GM18868 (cell line): Measurements from ENCODE around the gene BCR.
"Not testable (repeated sequence)": the region's sequence is repeated elsewhere in the genome, so short reads cannot be mapped to it uniquely, and the experiment has no call there.

ENCODE experiments used
- ATAC-seq: cut with Tn5 transposase; IDR thresholded peaks from one replicate; pipeline ENCODE4 v1.9.1; 2021; ENCODE audit warnings: mild to moderate bottlenecking, moderate library complexity; ENCODE audit not compliant: unreplicated experiment

The BCR gene

DNA sequence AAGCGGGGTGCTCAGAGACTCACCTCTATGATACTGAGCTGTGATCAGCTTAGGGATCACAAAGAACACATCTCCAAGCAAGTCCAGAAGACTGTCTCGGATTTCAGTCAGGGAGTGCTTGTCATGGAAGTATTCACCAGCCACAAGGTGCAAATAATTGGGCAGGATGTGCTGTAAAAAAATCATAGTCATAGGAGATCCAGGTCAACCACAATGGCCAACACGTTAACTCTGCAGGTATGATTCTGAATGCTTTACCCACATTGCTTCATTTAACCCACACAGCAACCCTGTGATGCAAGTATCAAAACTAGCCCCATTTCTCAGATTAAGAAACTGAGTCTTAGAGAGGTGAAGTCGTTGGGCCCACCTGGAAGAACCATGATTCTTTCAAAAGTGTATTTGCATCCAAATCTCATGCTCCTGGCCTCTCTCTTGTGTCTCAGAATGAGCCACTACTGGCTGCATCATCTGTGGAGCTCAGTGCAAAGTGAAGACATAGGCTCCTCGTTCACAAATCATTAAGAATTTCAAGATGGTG, 179.3 kb downstream of the BCR start:
- no peak for ATAC-seq

DNA sequence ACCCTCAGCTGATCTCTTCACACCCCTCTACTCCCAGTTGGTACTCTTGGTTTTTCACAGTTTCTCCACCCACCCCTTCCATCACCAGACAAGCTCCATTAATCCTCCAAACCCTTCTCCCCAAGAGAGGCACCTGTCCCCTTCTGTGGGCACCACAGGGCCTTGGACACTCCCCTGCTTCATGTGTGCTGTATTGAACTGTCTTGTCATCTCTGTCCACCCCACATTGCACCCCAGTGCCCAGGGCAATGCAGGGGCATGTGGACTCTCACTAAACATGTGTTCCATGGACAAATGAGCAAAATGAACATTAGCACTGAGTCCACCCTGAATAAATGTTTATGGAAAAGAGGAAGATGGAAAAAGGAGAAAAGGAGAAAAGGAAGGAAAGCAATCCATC, 181.4 kb downstream of the BCR start:
- ATAC-seq = no peak

DNA sequence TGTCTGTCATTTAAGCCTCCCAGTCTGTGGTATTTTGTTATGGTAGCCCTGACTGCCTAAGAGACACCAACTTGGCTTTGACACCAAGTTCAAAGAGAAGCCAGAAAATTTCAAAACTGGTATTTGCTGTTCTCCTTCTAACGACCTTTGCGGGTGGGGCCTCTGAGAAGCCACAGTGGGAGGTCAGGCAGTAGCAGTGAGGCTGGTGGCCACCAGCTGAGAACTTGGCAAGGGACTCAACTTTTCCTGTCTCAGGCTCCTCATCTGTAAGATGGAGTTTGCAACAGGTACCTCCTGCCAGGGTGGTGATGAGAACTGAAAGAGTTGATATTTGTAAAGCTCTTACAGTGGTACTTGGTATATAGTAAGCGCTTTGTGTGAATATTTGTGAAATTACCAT, 183.4 kb downstream of the BCR start:
- ATAC-seq = no peak

DNA sequence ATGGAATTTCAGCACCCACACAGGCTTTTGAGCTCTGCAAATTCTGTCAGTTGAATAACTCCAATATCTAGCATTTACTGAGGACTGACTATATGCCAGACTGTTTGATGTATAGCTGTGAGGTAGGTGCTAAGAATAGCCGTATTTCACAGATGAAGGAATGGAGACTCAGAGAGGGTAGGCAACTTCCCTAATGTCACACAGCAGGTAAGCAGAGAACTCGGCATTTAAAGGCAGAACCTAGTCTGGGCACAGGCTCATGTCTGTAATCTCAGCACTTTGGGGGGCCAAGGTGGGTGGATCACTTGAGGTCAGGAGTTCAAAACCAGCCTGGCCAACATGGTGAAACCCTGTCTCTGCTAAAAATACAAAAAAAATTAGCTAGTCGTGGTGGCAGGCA, 184.1 kb downstream of the BCR start:
- no peak for ATAC-seq

DNA sequence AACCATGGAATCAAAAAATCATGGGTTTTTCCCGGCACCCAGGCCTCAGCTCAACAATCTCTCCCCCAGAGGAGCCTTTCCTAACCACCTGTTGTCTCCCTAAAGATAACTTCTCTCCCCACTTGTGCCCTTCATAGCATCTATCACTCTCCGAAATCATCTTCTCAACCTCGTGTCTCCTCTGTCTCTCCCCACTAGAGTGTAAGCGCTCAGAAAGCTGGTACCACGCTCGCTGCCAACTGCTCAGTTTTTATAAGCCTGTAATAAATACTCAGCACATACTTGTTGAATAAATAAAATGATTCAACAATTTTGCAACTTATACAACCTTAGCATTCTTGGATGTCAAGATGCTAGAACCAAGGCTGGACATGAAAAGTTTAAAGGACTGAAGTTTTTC, 185.2 kb downstream of the BCR start:
- ATAC-seq = no peak

DNA sequence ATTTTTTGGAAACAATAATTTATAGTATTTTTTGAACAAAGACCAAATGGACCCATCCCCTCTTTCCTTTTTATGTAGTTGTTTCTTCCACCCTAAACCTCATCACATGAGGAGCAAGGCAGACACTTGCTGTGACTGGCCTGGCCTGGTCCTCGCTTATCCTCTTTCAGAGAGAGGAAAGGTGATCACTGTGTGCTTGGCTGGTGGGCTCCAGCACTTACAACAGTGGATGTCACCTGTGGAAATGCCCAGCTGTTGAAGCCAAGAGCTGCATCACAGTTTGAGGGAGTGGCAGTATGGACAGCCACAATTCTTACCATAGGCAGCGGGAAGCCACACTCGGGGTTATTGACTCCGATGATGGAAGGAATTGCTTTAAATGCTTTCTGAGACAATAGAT, 185.7 kb downstream of the BCR start:
- ATAC-seq = no peak

DNA sequence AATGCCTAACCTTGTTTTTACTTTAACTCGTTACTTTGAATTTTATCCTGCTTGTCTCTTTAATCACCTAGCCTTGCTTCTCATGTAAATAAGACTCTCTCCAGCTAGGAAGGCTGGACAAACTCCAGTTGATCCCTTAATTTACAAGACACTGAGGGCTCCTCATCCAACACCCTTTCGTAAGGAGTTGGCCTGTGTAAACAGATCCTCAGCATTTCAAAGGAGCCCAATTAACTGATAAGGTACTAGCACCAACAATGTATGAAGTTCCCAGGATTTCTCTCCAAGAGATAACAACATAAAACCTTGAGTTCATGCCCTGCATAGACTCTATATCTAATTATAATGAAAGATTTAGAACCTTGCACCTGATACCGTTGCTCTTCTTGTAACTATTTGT, 186.9 kb downstream of the BCR start:
- ATAC-seq = not testable (repeated sequence)
